GM12878 (cell line): Measurements from ENCODE around the gene GIPC3. TPM values are rescaled to one million over a fixed set of nuclear protein-coding genes. Genes with fewer than 3 reads are reported as not detected.

ENCODE experiments used
- ATAC-seq: fragments of 200-7000 bp; cut with Tn5 transposase; 3 replicates; pipeline ENCODE4 v1.9.1; 2020; ENCODE audit warnings: mild to moderate bottlenecking, moderate library complexity
- BruUV-seq: library from RNA; stranded (reverse); fragments of 400-500 nt; replicated peaks from 2 replicates; lab custom pipeline; 2021; lab: Mats Ljungman, UMichigan
- CTCF ChIA-PET: fragments of 300-600 bp; sonication (Branson Sonifier 250); formaldehyde crosslinking; extraction: SDS; loops from one replicate; lab custom pipeline; 2021; ENCODE audit warnings: inconsistent platforms; lab: Yijun Ruan, JAX
- POLR2A ChIA-PET: fragments of 350-600 bp; formaldehyde crosslinking; extraction: SDS; loops from one replicate; lab custom pipeline; 2021; ENCODE audit warnings: inconsistent platforms; lab: Charles Lee
- RAD21 ChIA-PET: fragments of 300-600 bp; sonication (Branson Sonifier 250); formaldehyde crosslinking; loops from one replicate; lab custom pipeline; 2023; ENCODE audit warnings: antibody characterized with exemption; ENCODE audit not compliant: unreplicated experiment; lab: Charles Lee
- SMC1A ChIA-PET: fragments of 300-600 bp; sonication (Branson Sonifier 250); formaldehyde crosslinking; loops from one replicate; lab custom pipeline; 2023; ENCODE audit not compliant: unreplicated experiment, uncharacterized antibody; lab: Charles Lee
- DNase-seq: peaks from one replicate; pipeline ENCODE4 v3.0.0-alpha.2; 2011; ENCODE audit warnings: low read depth, low spot score
- FAIRE-seq: peaks from 3 replicates; lab custom pipeline; 2011; peaks lifted over from hg19 to GRCh38; lab: Jason Lieb, UNC
- H2AFZ ChIP-seq: 2 replicates; pipeline ENCODE4 v1.6.0; 2011; ENCODE audit warnings: low read depth, low read length, control low read depth; ENCODE audit not compliant: control insufficient read depth
- H3K27ac ChIP-seq: 2 replicates; pipeline ENCODE4 v1.5.1; 2011; ENCODE audit warnings: control low read depth; ENCODE audit not compliant: control insufficient read depth, insufficient read depth
- H3K27me3 ChIP-seq, 2 experiments: replicated peaks in 1 of 2; 2 replicates each; pipeline versions ENCODE4 v1.6.0 to v1.6.1; 2011; ENCODE audit warnings: low read length in 1 of 2; ENCODE audit not compliant: control insufficient read depth in 2 of 2, insufficient read depth in 2 of 2
- H3K36me3 ChIP-seq, 2 experiments: 2 replicates each; pipeline ENCODE4 v1.5.1; 2011; ENCODE audit warnings: low read length in 1 of 2; ENCODE audit not compliant: control insufficient read depth in 2 of 2, insufficient read depth in 2 of 2
- H3K4me1 ChIP-seq: 2 replicates; pipeline ENCODE4 v1.6.1; 2011; ENCODE audit warnings: mild to moderate bottlenecking, low read length, moderate library complexity, mixed read lengths; ENCODE audit not compliant: control insufficient read depth, insufficient read depth
- H3K4me2 ChIP-seq: 2 replicates; pipeline ENCODE4 v1.6.0; 2011; ENCODE audit warnings: control low read depth; ENCODE audit not compliant: control insufficient read depth, insufficient read depth
- H3K4me3 ChIP-seq: fragments of 200-600 bp; sonication (generic); 2 replicates; pipeline ENCODE4 v1.5.1; 2016
- H3K79me2 ChIP-seq: 2 replicates; pipeline ENCODE4 v1.6.0; 2011; ENCODE audit warnings: low read length; ENCODE audit not compliant: control insufficient read depth, insufficient read depth
- H3K9ac ChIP-seq: 2 replicates; pipeline ENCODE4 v1.8.0; 2011; ENCODE audit warnings: low read length, control low read depth, mixed read lengths; ENCODE audit not compliant: control insufficient read depth, insufficient read depth
- H3K9me3 ChIP-seq: replicated peaks from 3 replicates; pipeline ENCODE4 v1.5.1; 2011; ENCODE audit warnings: mild to moderate bottlenecking, low read length; ENCODE audit not compliant: control insufficient read depth, insufficient read depth
- H4K20me1 ChIP-seq: 2 replicates; pipeline ENCODE4 v1.6.0; 2011; ENCODE audit not compliant: control insufficient read depth, insufficient read depth
- CHD2 ChIP-seq: IDR thresholded peaks from 2 replicates; pipeline ENCODE4 v1.6.1; 2011; ENCODE audit warnings: low read depth, low read length, improper control_type of control experiment, borderline replicate concordance
- ESRRA ChIP-seq: IDR thresholded peaks from 2 replicates; pipeline ENCODE4 v1.6.1; 2012; ENCODE audit warnings: mild to moderate bottlenecking, low read length, improper control_type of control experiment
- EZH2 ChIP-seq: IDR thresholded peaks from 2 replicates; pipeline ENCODE4 v1.6.1; 2012; ENCODE audit warnings: low read depth, mild to moderate bottlenecking, control low read depth, inconsistent platforms, low read length, borderline replicate concordance; ENCODE audit not compliant: control insufficient read depth
- POLR2AphosphoS2 ChIP-seq: IDR thresholded peaks from 2 replicates; pipeline ENCODE4 v1.6.1; 2011; ENCODE audit warnings: low read depth, mild to moderate bottlenecking, low read length, improper control_type of control experiment, moderate library complexity
- RELA ChIP-seq: fragments of 450-650 bp; IDR thresholded peaks from 2 replicates; pipeline ENCODE4 v1.8.0; 2014; ENCODE audit warnings: borderline replicate concordance; ENCODE audit not compliant: partially characterized antibody
- ZNF384 ChIP-seq: IDR thresholded peaks from 2 replicates; pipeline ENCODE4 v1.6.1; 2012; ENCODE audit warnings: low read depth, mild to moderate bottlenecking, low read length, improper control_type of control experiment, borderline replicate concordance
- WGBS: methylation state at CpG from one replicate; pipeline ENCODE4 v1.1.6; 2016; ENCODE audit warnings: low lambda C conversion rate; ENCODE audit not compliant: insufficient replicate concordance, insufficient coverage; ENCODE audit errors: missing lambda C conversion rate; 5-methylcytosine and 5-hydroxymethylcytosine counted together
- in situ Hi-C: fragments of 300-500 bp; cut with MboI; formaldehyde crosslinking; loops from 9 replicates; pipeline ENCODE4 v1.14.3; 2018; ENCODE audit warnings: mixed read lengths
- intact Hi-C: fragments of 100-400 bp; cut with micrococcal nuclease; formaldehyde crosslinking; loops from one replicate; pipeline ENCODE4 v1.14.2; 2022; ENCODE audit not compliant: unreplicated experiment
- polyA plus RNA-seq, 11 experiments: library from polyadenylated mRNA; depleted of rRNA in 4 of 11; unstranded in 6 of 11; stranded (reverse) in 5 of 11; fragments of >200 nt; fragmentation: Nextera tagmentation in 4 of 11; fragmentation: Illumina TruSeq in 1 of 11; extraction: Ambion mirVana in 4 of 11; extraction: Trizol in 1 of 11; gene quantifications; 1 replicate in 1 of 11; 2 replicates in 10 of 11; pipeline versions ENCODE4 v1.2.1 to v1.2.3, GENCODE V29; 2011 to 2016; ENCODE audit warnings: inconsistent platforms in 2 of 11, missing spikeins in 2 of 11, low read depth in 1 of 11
- total RNA-seq, 4 experiments: library from RNA; depleted of rRNA in 3 of 4; stranded (reverse); fragments of >200 nt in 3 of 4; fragmentation: Illumina TruSeq in 1 of 4; extraction: Trizol in 1 of 4; gene quantifications; 2 replicates each; pipeline versions ENCODE4 v1.2.1 to v1.2.3, GENCODE V29; 2013 to 2021

Gene GIPC3
- total and polyA plus RNA-seq, 10 of the 15 experiments (the other 5 are each of a cell fraction or from before 2014, with no cell fraction given): not detected

GRCh38 chr19:3638208-3639193, 53.2 kb downstream of the GIPC3 start:
- no peaks in the 10 kb centered on the region for H3K4me1 ChIP-seq
- intact Hi-C loops (no loop called here), in situ Hi-C loops (no loop called here)
- no TSS peak for BruUV-seq
- H3K27me3 ChIP-seq: no peaks in the 10 kb centered on the region
- no peaks in the 10 kb centered on the region for H4K20me1 ChIP-seq
- FAIRE-seq (no peak), ATAC-seq (no peak)
- WGBS: 91% methylated on average over 47 of the region's 55 CpGs
- CTCF ChIA-PET: no interaction called here
- no peak overlapping the region for H3K4me3 ChIP-seq
- no peaks in the 10 kb centered on the region; a peak in 1 of 4 replicates for H3K36me3 ChIP-seq
- H3K9me3 ChIP-seq: no peaks in the 10 kb centered on the region
- SMC1A ChIA-PET: no interaction called here
- no peak overlapping the region for H3K9ac ChIP-seq
- H3K79me2 ChIP-seq: no peaks in the 10 kb centered on the region
- H3K4me2 ChIP-seq: no peak overlapping the region
- no peak overlapping the region for H2AFZ ChIP-seq
- TF ChIP-seq EZH2 (no peak), ZNF384 (no peak), CHD2 (no peak), RELA (no peak), POLR2AphosphoS2 (no peak)
- TF ChIP-seq, all 136 proteins: peak for 0
- RAD21 ChIA-PET: no interaction called here
- no peak for DNase-seq
- POLR2A ChIA-PET: no interaction called here
- H3K27ac ChIP-seq: no peak overlapping the region

- ATAC-seq (no peak), FAIRE-seq (no peak), DNase-seq (no peak)
- ChIA-PET CTCF (no interaction called here), SMC1A (no interaction called here), RAD21 (no interaction called here), POLR2A (no interaction called here)
- Histone ChIP-seq H3K4me1 (no peaks in the 10 kb centered on the region), H3K79me2 (no peaks in the 10 kb centered on the region), H3K27ac (no peak overlapping the region), H3K27me3 (no peaks in the 10 kb centered on the region), H3K36me3 (no peaks in the 10 kb centered on the region; a peak in 1 of 4 replicates), H3K9ac (no peak overlapping the region), H2AFZ (no peak overlapping the region), H3K9me3 (no peaks in the 10 kb centered on the region), H3K4me2 (no peak overlapping the region), H3K4me3 (no peak overlapping the region), H4K20me1 (no peaks in the 10 kb centered on the region)
- in situ Hi-C loops: no loop called here
- no peak for TF ChIP-seq ESRRA
- no TSS peak for BruUV-seq
- intact Hi-C loops: no loop called here
- WGBS: 94% methylated on average over 13 of the region's 13 CpGs
These were observed 54.2 kb downstream of the GIPC3 start for GRCh38 chr19:3639479-3639878.
